IMR-90 (cell line): ENCODE data around the gene GPR89A. TPM values are rescaled to one million over a fixed set of nuclear protein-coding genes. Genes with fewer than 3 reads are reported as not detected.
"Not testable (repeated sequence)": the region's sequence is repeated elsewhere in the genome, so short reads cannot be mapped to it uniquely, and the experiment has no call there.

Experiments
- ATAC-seq: fragments of 200-7000 bp; cut with Tn5 transposase; 2 replicates; pipeline ENCODE4 v1.9.1; 2020; ENCODE audit warnings: low read depth, mild to moderate bottlenecking, moderate library complexity
- BruUV-seq: library from RNA; stranded (reverse); fragments of 400-500 nt; replicated peaks from 2 replicates; lab custom pipeline; 2021; lab: Mats Ljungman, UMichigan
- CTCF ChIA-PET: fragments of 300-600 bp; formaldehyde crosslinking; extraction: SDS; loops from one replicate; lab custom pipeline; 2021; ENCODE audit warnings: antibody characterized with exemption; lab: Yijun Ruan, JAX
- POLR2A ChIA-PET: fragments of 300-600 bp; sonication (Branson Sonifier 250); formaldehyde crosslinking; loops from one replicate; lab custom pipeline; 2022; ENCODE audit warnings: antibody characterized with exemption; ENCODE audit not compliant: unreplicated experiment; lab: Charles Lee
- DNase-seq: peaks from one replicate; pipeline ENCODE4 v3.0.0; 2013
- H2AFZ ChIP-seq: replicated peaks from 2 replicates; pipeline ENCODE3; 2013; ENCODE audit warnings: low read length, mild to moderate bottlenecking; ENCODE audit not compliant: poor library complexity
- H2AK5ac ChIP-seq: 2 replicates; pipeline ENCODE4 v1.6.1; 2013; ENCODE audit warnings: low read depth, low read length, inconsistent platforms
- H2AK9ac ChIP-seq: replicated peaks from 2 replicates; pipeline ENCODE3; 2013; ENCODE audit warnings: mild to moderate bottlenecking, low read depth, low read length, moderate library complexity; ENCODE audit not compliant: poor library complexity
- H2BK120ac ChIP-seq: 2 replicates; pipeline ENCODE4 v1.6.1; 2013; ENCODE audit warnings: low read depth, low read length, inconsistent platforms
- H2BK15ac ChIP-seq: 3 replicates; pipeline ENCODE4 v1.6.1; 2013; ENCODE audit warnings: low read depth, low read length, inconsistent platforms
- H2BK20ac ChIP-seq: 2 replicates; pipeline ENCODE4 v1.6.1; 2013; ENCODE audit warnings: low read depth, mild to moderate bottlenecking, inconsistent platforms, low read length, moderate library complexity
- H2BK5ac ChIP-seq: 2 replicates; pipeline ENCODE4 v1.6.1; 2013; ENCODE audit warnings: mild to moderate bottlenecking, low read depth, low read length, inconsistent platforms; ENCODE audit not compliant: poor library complexity, severe bottlenecking
- H3K14ac ChIP-seq: replicated peaks from 2 replicates; pipeline ENCODE4 v1.6.1; 2013; ENCODE audit warnings: low read depth, low read length, inconsistent platforms
- H3K18ac ChIP-seq: 2 replicates; pipeline ENCODE4 v1.6.1; 2013; ENCODE audit warnings: low read depth, low read length, control low read depth
- H3K23ac ChIP-seq: 2 replicates; pipeline ENCODE4 v1.6.1; 2013; ENCODE audit warnings: low read depth, low read length, inconsistent platforms
- H3K27ac ChIP-seq: 2 replicates; pipeline ENCODE4 v1.5.1; 2013; ENCODE audit warnings: mild to moderate bottlenecking, control low read depth, low read length; ENCODE audit not compliant: insufficient read depth
- H3K27me3 ChIP-seq: 2 replicates; pipeline ENCODE4 v1.6.1; 2013; ENCODE audit warnings: low read length; ENCODE audit not compliant: control insufficient read depth, insufficient read depth
- H3K36me3 ChIP-seq: 2 replicates; pipeline ENCODE4 v1.6.1; 2013; ENCODE audit warnings: low read length, mixed read lengths; ENCODE audit not compliant: control insufficient read depth, insufficient read depth
- H3K4ac ChIP-seq: 2 replicates; pipeline ENCODE4 v1.6.1; 2013; ENCODE audit warnings: low read depth, low read length, inconsistent platforms
- H3K4me1 ChIP-seq: 2 replicates; pipeline ENCODE4 v1.6.1; 2013; ENCODE audit warnings: low read length, mixed read lengths; ENCODE audit not compliant: control insufficient read depth, insufficient read depth
- H3K4me2 ChIP-seq: 2 replicates; pipeline ENCODE4 v1.6.1; 2013; ENCODE audit warnings: low read depth, mild to moderate bottlenecking, control low read depth, low read length, moderate library complexity
- H3K4me3 ChIP-seq: 2 replicates; pipeline ENCODE4 v1.5.1; 2013; ENCODE audit warnings: low read depth, mild to moderate bottlenecking, control low read depth, low read length, moderate library complexity; ENCODE audit not compliant: insufficient read depth
- H3K56ac ChIP-seq: 2 replicates; pipeline ENCODE4 v1.6.1; 2013; ENCODE audit warnings: low read length, inconsistent platforms; ENCODE audit not compliant: insufficient read depth; ENCODE audit errors: extremely low read depth
- H3K79me1 ChIP-seq, 2 experiments: 2 replicates each; pipeline ENCODE4 v1.6.1; 2013; ENCODE audit warnings: low read length in 2 of 2, inconsistent platforms in 1 of 2, low read depth in 1 of 2
- H3K9ac ChIP-seq: 2 replicates; pipeline ENCODE4 v1.6.1; 2013; ENCODE audit warnings: low read depth, low read length, control low read depth
- H3K9me1 ChIP-seq: 2 replicates; pipeline ENCODE4 v1.6.1; 2013; ENCODE audit warnings: low read length, inconsistent platforms; ENCODE audit not compliant: insufficient read depth
- H3K9me3 ChIP-seq: 2 replicates; pipeline ENCODE4 v1.6.1; 2013; ENCODE audit warnings: low read length; ENCODE audit not compliant: control insufficient read depth, insufficient read depth
- H4K20me1 ChIP-seq: 2 replicates; pipeline ENCODE4 v1.6.1; 2013; ENCODE audit warnings: low read length, inconsistent platforms; ENCODE audit not compliant: insufficient read depth
- H4K5ac ChIP-seq: 2 replicates; pipeline ENCODE4 v1.6.1; 2013; ENCODE audit warnings: mild to moderate bottlenecking, low read depth, low read length, control low read depth
- H4K8ac ChIP-seq, 2 experiments: 2 replicates each; pipeline ENCODE4 v1.6.1; 2013; ENCODE audit warnings: low read depth in 2 of 2, low read length in 2 of 2, control low read depth in 1 of 2, inconsistent platforms in 1 of 2
- H4K91ac ChIP-seq: 2 replicates; pipeline ENCODE4 v1.6.1; 2013; ENCODE audit warnings: low read depth, low read length, inconsistent platforms; ENCODE audit not compliant: insufficient read depth
- WGBS, 2 experiments: methylation state at CpG; one replicate each; pipeline versions ENCODE4 v1.1.5 to v1.1.7; 2013; ENCODE audit warnings: missing lambda C conversion rate in 2 of 2; ENCODE audit not compliant: insufficient read length in 1 of 2; ENCODE audit errors: extremely low coverage in 2 of 2; 5-methylcytosine and 5-hydroxymethylcytosine counted together
- dilution Hi-C: fragments of 300-500 bp; cut with HindIII; formaldehyde crosslinking; loops from one replicate; pipeline ENCODE4 v1.14.3; 2018; ENCODE audit warnings: low sequenced_read_pairs; ENCODE audit not compliant: unreplicated experiment
- in situ Hi-C: fragments of 300-500 bp; cut with MboI; formaldehyde crosslinking; loops from 3 replicates; pipeline ENCODE4 v1.14.3; 2019; ENCODE audit warnings: low sequenced_read_pairs, inconsistent platforms, mixed read lengths
- intact Hi-C: fragments of 100-400 bp; cut with micrococcal nuclease; formaldehyde crosslinking; loops from 2 replicates; pipeline ENCODE4 v1.10.0; 2022
- polyA plus RNA-seq, 3 experiments: library from polyadenylated mRNA; depleted of rRNA; stranded (reverse); fragments of >200 nt; gene quantifications; 2 replicates each; pipeline ENCODE4 v1.2.3, GENCODE V29; 2012; ENCODE audit warnings: low replicate concordance in 1 of 3
- total RNA-seq: library from RNA; depleted of rRNA; stranded (reverse); fragments of >200 nt; gene quantifications from 2 replicates; pipeline ENCODE4 v1.2.3, GENCODE V29; 2012

GPR89A gene
- total and polyA plus RNA-seq, 2 of the 4 experiments (the other 2 are of a cell fraction) = 13.5 to 29.0 TPM

DNA sequence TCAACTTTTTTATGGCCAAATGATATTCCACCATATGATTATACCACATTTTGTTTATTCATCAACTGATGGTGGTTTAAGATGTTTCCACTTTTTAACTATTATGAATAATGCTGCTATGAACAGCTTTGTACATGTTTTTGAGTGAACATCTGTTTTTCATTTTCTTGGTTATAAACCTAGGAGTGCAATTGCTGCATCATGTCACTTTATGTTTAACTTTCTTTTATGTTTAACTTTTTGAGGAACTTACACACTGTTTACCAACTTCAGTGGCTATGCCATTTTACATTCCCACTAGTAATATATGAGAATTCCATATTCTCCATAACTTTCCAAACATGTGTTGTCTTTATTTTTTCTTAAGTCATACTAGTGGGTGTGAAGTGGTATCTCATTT lies 12.4 kb upstream of the GPR89A start:
- H2BK15ac ChIP-seq, CTCF ChIA-PET, H3K27ac ChIP-seq, H3K9me1 ChIP-seq, H3K9me3 ChIP-seq, H3K4me2 ChIP-seq, H2BK5ac ChIP-seq, intact Hi-C loops, H2BK20ac ChIP-seq, H4K8ac ChIP-seq, H4K20me1 ChIP-seq, H3K36me3 ChIP-seq, H4K91ac ChIP-seq, POLR2A ChIA-PET, H2AK9ac ChIP-seq, H3K4me3 ChIP-seq, H3K18ac ChIP-seq, H3K14ac ChIP-seq, dilution Hi-C loops, H3K4ac ChIP-seq, H3K56ac ChIP-seq, in situ Hi-C loops, H2AFZ ChIP-seq, H3K4me1 ChIP-seq, H4K5ac ChIP-seq, H3K9ac ChIP-seq, H3K23ac ChIP-seq, BruUV-seq, H3K27me3 ChIP-seq, H2BK120ac ChIP-seq, H3K79me1 ChIP-seq, H2AK5ac ChIP-seq: not testable (repeated sequence)
- ATAC-seq (peak; percentile 70), DNase-seq (peak; percentile 25)

DNA sequence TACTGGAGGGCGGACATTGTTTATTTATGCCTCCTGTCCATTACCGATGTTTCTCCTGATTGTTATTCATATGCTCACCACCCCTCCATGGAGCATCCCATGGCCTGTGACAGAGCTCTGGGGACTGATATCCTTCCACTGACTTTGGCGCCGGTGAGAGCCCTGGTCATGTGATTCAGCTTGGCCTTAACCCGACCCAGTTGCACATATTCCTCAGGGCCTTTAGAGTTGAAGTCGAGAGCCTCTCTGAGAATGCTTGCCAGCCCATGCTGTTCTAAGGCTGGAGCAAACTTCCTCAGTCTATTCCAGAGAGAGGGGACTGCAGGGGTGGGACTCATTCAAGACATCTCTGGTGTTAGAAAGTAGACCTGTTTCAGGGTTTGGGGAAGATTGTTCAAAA lies 11.6 kb upstream of the GPR89A start:
- intact Hi-C loops, H3K9me3 ChIP-seq, H4K20me1 ChIP-seq, CTCF ChIA-PET, H3K27ac ChIP-seq, H3K4ac ChIP-seq, H3K56ac ChIP-seq, DNase-seq, H2AFZ ChIP-seq, POLR2A ChIA-PET, H3K79me1 ChIP-seq, H3K36me3 ChIP-seq, H3K9ac ChIP-seq, BruUV-seq, H3K4me1 ChIP-seq, H3K27me3 ChIP-seq, in situ Hi-C loops, H3K4me2 ChIP-seq, H2BK5ac ChIP-seq, H2AK9ac ChIP-seq, H3K23ac ChIP-seq, H3K9me1 ChIP-seq, dilution Hi-C loops, H2BK20ac ChIP-seq, H2AK5ac ChIP-seq, H2BK15ac ChIP-seq, H3K14ac ChIP-seq, H4K91ac ChIP-seq, H3K4me3 ChIP-seq, H4K5ac ChIP-seq, H2BK120ac ChIP-seq, ATAC-seq, H4K8ac ChIP-seq: not testable (repeated sequence)
- peak overlapping the region; percentile 23 for H3K18ac ChIP-seq
- WGBS, 2 experiments = 70% methylated on average over 2 of the region's 6 CpGs; no CpG with 5 or more reads in 1 of the 2 experiments
